HG03095 (cell line): ENCODE data around the gene RPP25L.

Source experiments
- ATAC-seq: cut with Tn5 transposase; IDR thresholded peaks from one replicate; pipeline ENCODE4 v1.9.1; 2021; ENCODE audit warnings: moderate library complexity; ENCODE audit not compliant: unreplicated experiment

The RPP25L gene

DNA sequence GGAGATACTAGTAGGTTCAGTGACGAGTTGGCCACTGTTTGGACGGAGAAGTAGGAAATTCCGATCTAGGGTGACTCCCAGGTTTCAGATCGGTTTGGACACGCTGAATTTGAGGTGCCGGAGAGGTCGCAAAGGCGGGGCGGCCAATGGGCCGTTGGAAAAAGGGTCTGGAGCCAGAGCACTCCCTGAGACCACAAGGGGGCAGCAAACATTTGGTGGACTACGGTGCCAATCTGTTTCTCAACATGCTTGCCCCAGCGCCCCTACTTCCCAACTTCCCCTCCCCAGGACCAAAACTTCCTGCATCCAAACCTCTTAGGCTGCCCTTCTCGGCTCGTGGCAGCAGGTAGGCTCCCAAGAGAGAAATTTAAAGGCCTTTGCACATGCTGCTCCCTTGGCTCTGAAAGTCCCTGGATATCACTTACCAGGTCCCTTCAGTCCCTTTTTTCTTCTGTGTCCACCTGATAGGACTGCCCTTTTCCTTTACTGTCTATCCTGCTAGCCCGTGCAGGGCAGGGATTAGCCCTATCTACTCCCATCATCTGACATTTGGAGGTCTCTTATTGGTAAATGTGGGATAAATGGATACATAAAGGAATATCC lies 992 bp upstream of the RPP25L start:
- ATAC-seq, result peak; percentile 39

DNA sequence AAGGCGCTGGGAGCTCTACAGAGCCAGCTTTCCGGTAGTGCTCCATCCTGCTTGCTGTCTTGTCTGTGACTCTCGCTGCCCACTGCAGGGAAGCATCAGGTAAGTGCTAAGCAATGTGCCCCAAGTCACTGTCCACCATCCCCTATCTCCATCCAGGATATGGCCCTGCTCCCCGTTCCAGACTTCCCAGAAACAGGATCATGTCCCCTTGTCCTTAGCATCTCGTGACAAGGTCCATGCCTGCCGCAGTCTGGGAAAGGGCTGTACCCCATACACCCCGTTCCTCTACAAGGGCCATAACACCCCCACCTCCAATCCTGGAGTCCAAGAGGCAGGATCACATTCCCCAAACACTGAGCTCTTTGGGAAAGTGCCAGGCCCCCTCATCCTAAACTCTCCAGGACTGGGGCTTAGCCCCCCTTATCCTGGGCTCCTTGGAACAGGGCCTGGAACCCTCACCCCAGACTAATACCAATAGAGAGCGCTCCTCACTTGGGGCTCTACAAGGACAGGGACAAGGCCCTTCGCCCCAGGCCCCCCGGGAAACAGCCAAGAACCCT lies 566 bp downstream of the RPP25L start:
- ATAC-seq, result no peak

DNA sequence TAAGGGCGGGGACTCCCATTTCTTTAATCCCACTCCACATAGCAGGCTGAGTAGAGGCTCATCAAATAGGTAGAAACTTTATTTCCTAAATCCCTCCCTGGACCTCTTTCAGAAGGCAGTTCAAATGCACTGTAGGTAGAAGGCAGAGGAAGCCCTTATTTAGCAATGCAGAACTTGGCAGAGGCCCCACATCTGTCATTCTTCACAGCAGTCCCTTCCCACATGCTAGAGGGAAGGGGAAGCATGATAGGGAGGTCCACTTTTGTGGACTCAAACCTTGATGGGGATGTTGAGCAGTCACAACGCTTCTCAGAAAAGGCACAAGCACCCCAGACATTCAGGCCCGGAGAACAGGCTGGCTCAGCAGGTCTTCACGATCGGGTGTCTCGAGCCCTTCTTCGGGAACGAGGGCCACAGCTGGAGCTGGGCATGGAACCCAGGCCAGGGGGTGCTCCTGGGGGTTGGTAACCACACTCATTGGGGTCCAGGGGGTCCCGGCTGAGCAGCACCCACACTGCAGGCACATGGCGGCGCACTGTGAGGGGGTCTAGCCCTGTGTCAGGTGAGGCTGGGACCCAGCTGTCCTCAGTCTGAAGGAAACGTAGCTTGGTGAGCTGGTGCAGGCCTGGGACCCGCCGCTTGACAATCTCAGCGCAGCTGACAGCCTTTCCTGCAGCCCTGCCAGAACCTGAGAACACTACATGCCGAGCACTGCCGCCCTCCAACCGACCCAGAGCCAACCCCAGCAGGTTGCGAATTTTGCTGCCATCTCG lies 1.3 kb downstream of the RPP25L start:
- no peak for ATAC-seq

DNA sequence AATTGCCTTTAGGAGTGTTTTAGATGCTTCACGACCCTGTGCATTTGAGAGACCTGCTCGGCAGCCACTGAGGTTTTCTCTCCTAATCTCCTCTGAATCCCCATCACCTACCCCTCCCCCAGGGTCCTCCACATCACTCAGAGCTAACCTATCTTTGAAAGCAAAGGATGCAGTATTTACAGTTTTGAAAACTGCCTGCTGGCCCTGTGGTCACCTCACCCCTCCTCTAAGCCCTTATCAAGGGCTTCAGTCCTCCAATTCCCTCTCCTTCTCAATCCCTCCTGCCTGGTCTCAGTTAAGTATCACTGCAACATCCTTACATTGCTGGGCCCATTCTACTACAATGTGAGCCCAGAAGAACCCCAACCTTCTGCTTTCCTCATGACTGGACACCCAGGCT lies 4.6 kb downstream of the RPP25L start:
- ATAC-seq, result no peak

DNA sequence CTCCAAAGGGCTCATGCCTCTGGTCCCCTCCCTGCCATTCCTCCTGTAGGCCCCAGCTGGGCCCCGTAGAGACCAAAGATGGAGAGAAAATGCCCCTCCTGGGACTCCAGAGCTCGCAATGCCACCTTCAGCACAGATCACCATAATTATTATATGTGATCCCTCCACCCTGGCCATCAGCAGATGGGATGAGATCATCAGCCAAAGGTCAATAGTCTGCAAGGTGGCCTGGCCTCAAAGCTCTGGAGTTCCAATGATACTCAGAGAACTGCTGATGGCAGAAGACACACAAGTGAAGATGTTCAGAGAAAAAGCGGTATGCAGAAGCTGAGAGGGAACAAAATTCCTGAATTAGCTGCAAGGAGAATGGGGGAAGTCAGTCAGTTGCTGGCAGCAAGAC lies 5.0 kb downstream of the RPP25L start:
- ATAC-seq, result no peak

DNA sequence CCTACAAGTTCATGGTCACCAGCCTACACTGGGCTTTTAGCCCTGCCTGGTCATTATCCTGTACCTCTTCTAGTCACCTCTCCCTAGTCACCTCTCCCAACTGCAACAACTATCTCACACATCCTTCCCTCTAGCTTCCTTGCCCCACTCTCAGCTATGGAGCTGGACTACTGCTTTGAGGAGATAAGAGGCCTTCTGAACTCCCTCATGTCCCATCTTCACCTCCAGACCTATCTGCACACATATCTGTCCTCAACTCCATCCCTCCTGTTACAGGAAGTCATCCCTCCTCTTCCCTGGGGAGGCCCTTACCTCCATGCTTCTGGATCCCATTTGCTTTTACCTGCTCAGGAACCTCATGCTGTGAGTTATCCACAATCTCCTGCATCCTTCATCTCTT lies 5.7 kb downstream of the RPP25L start:
- ATAC-seq, result no peak

DNA sequence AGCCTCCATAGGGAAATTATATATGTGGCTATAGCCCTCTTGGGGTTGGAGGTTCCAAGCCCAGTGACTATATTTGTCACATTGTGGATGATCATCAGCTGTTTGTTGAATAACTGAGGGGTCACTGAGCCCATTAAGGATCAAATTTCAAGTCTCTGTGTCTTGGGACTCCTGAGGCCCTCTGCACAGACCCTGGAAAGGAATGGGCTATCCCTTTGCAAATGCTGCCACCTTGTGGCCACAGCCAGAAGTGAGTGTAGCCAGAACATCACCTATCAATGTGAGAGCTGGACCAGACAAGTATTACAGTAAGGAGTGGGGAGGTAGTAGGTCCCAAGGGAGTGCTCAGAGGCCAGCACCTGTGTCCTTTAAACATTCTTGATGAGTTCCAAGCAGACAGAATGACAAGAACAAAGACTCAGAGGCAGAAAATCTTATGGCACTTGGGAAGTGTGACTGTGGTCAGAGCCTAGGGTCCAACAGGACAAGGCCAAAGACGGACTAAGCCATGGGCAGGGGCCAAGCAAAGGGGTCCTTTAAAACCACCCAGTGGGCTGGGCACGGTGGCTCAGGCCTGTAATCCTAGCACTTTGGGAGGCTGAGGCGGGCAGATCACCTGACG lies 8.2 kb downstream of the RPP25L start:
- ATAC-seq, result peak; percentile 68

DNA sequence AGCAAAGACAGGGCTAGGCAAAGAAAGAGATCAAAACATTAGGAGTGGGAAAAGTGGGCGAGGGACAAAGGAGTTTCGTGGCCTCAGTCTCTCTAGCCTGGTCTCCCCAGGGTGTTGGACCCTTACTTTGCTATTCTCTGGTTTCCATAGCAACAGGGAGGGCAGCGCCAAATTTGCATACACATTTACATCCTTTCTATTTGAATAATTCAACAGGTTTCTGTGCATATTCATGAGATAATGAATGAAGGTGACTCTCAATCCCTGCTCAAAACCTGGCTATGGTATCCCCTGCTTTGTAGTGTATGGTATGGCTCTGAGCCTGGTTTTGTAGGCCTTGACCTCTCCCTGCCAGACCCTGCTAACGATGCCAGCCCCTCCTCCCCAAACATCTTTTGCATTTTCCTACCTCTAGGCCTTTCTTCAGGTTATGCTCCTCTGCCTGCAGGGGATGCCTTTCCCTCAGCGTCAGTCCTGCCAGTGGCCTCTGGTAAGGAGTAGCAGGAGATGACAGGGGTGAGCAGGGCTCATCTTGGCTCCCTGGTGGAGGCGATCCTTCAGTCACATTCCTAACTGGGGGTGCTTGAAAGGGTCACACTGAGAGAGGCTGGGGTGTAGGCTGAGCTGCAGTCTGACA lies 9.8 kb downstream of the RPP25L start:
- no peak for ATAC-seq

DNA sequence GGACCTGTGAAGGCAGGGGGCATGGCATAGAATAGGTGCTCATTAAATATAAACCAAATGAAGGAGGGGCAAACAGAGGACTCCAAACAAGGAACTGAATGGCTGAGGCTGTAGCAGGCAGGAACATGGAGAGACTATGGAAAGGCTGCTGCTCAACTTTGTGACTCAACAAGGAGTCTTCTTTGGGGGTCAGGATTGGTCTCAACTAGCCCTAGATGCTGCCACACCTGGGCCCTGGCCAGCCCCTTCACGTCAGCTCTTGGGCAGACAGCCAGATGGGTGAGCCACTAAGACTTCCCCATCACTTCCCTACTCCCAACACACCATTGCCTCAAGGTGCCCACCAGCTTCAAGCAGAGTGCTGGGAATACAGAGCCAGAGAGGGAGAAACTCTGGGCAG lies 11.0 kb downstream of the RPP25L start:
- no peak for ATAC-seq

DNA sequence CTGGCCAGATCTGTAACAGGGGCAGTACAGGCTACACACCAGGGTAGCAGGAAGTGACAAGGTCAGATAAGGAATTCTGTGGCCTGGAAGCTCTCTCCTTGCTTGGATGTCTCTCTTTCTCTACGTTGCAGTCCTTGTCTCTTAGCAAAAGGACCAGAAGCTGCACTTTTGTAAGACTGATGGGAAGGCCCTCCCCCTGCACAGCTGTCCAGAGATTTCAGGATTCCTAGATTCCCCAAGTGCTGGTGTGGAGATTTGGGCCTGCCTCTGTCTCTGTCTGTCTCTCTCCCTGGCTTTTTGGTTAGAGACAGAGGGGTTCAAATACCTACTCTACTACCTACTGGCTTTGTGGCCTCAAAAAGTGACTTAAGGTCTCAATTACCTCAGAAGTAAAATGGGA lies 12.4 kb downstream of the RPP25L start:
- no peak for ATAC-seq

DNA sequence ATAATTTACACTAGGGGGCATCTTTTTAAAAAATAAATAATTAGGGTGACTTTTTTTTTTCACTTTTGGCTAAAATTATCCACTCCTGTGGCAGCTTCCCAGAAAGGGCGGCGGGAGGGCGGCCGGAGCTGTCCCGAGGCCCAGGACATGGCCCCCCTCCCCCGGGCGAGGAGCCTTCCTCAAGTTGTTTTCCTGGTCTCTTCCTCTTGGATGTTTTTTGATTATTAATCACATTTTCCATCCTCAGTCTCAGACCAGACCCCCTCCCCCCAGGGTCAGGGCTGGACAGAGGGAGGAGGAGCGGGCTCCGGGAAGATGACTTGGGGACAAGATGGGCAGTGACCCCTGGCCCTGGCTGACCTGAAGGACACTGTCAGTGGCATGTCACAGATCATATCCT lies 17.7 kb downstream of the RPP25L start:
- no peak for ATAC-seq

DNA sequence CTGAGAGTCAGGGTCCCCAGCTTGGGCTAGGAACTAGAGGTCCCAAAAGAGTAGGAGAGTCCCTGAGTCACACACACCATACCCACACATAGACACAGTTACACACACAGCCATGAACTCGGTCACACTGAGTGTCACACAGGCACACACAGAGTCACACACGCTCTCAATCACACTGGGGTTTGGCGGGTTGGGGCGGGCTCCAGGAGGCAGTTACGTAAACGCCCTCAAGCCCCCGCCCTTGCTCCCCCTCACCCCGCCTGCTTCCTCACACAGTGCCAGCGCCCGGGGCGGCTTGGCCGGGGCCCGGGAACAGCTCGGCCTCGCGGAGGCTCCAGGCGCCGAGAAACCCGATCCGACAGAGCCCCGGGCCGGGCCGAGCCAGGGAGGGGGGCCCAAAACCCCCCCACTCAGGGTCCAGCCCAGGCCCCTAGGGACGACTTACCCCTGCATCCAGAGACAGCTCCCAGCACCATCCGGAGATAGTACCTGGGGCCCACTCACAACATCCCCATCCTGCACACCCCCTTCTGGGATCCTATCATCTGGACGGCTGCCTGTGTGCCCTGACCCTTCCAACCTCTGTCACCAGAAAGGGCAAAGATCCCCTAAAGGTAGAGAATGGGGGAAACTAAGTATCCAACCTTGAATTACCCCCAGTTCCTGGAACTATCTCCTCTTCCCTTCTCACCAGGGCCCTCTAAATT lies 18.8 kb downstream of the RPP25L start:
- ATAC-seq, result no peak

DNA sequence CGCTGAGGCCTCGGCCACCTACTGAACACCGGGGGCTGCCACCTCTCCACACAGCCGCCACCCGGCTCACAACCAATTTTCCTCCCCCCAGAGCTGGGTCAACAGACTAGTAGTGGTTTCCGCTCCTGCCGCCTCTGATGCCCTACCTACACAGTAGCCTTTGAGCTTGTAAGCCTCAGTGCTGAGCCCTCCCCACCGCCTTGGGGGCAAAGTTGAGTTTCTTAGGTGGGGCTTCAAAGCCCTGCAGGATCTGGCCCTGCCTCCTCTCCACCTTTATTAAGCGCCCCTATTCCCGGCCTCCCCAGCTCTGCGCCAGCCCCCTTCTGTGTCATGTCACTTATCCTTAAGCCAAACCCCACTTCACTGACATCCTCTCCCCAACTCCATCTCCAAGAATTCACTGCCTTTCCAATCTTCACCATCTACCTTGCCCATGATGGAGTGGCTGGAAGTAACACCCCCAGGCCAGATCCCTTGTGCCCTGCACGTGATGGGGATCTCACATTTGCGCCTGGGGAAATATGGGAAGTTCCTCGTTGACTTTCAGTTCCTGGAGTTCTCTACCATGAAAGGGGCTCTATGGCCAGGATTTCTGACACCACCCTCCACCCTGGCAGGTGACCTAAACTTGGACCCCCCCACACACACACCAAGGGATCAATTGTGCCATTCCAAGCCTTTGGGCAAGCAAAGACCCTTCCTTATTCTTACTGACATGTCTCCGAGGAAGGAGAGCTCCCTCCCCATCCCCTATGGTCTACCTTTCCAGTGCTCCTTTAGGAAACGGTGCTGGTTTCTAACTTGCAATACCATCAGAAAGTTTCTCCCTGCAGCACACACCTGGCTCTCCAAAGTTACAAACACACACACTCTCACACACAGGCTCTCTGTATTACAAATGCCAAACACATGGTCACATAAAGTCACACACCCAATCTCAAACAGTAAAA lies 19.7 kb downstream of the RPP25L start:
- no peak for ATAC-seq

DNA sequence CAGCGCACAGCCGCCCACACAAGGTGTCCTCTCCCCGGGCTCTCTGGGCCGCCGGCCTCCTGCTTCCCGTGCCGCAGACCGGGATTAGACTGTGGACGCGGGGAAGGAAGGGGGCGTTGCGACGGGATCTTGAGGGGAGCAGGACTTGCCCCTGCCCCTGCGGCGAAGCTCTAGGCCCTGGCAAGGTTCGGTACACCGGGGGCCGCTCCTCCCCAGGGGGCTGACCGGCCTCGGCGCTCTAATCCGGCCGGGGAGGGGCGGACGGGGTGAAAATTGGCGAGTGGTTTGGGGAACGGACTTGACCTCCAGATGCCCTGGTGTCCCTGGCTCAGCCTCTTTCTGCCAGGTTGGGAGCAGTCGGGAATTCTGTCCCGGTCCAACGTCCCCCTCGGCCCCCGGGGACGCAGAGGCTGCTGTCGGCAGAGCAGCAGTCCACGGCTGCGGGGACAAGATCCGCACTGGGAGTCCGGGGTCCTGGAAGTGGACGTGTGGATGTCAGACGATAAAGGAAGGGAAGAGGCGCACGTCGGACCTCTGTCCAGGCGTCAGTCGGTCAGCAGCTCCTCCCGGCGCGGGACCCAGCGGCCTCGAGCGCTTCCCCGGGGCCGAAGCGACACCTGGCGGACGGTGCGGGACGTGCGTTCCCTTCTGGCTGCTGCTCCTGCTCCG lies 20.5 kb downstream of the RPP25L start:
- peak; percentile 64 for ATAC-seq

DNA sequence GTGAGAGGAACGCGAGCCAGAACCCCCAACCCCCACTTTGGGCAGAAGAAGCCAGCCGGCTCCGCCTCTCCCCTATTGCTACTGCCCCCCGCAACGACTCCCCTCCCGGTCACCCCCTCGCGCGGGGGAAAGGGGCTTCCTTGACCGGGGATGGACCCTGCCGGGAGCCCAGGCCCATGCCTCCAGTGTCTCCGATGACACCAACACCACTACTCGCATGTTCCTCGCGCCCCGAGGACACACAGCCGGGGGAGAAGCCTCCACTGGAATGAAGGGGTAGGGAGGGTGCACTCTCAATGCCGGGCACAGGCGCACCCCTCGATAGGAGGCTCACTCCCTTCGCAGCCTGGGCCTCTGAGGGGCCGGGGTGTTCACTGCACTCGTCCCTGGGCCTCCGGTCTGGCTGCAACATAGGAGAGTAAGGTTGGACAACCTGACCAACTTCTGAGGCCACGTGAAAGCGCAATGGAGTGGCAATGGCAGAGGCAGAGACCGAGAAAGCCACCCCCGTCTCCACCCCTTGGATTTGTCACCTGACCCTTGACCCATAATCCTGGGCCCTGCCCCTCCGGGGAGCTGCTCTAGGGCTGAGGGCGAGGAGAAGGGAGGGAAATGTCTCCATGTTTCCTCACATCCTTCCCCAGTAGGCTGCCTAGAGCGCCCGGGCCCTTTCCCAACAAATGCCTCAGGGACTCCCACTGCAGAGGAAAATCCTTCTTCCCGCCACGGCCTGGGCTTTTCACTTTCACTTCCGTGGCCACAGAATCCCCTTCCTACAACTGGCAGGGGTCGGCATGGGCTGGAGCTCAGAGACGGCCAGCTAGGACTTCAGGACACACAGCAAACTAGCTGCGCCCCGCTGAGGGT lies 21.3 kb downstream of the RPP25L start:
- ATAC-seq, result no peak

DNA sequence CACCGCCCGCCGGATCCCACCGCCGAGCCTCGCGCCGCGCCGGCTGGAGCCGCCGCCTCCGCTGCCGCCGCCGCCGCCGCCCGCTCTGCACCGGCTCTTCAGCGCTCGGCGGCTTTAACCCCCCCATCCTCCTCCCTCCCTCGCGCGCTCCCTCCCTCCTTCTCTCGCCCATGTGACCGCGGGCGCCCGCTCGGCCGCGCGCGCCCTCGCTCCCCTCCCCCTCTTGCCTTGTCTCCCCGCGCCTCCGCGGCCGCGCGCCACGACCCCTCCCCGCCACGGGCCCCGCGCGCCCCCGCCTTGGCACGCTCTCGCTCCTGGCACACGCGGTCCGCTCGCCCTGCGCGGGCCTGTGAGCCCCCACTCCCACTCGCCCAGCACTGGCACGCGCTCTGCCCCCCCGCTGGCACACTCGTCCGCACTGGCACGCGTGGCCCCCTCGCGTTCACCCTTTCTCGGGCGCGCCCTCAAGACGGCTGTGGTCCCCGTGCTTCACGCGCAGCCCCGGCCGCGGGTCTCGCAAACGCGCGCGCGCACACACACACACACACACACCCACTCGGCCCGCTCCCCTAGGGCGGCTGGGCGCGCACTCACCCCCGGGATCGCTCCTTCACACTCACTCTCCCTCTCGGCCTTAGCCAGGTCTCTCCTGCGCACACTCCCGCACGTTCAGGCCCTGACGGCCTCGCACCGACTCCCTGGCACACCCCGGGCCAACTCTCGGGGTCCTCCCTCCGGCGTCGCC lies 22.1 kb downstream of the RPP25L start, which contains the start of gene CNTFR:
Gene CNTFR (minus strand): TSS at position 89 of the 745 bp plus-strand sequence. CDS start 20,743 bp downstream, outside the sequence.
- no peak for ATAC-seq
